Measurements from ENCODE around the gene KCNN3. TPM values are rescaled to one million over a fixed set of nuclear protein-coding genes. Genes with fewer than 3 reads are reported as not detected.

Gene KCNN3
- total and polyA plus RNA-seq, 2 of the 8 experiments (the other 6 are each of a cell fraction or from before 2014, with no cell fraction given), result 2.8 to 3.7 TPM

GRCh38 chr1:154768456-154769125, 101.5 kb downstream of the KCNN3 start:
- no peak overlapping the region for H4K8ac ChIP-seq (ENCODE audit: extremely low read depth, insufficient read depth, low read length)
- H3K56ac ChIP-seq (replicated peaks; ENCODE audit: insufficient read length, low read depth, low read length), result no peak overlapping the region
- H3K4ac ChIP-seq (replicated peaks; ENCODE audit: insufficient read length, low read depth, low read length), result no peak overlapping the region
- no peak overlapping the region for H2BK15ac ChIP-seq (ENCODE audit: low read length)
- no peaks in the 10 kb centered on the region for H3K23me2 ChIP-seq (ENCODE audit: low read depth, low read length)
- H3K79me1 ChIP-seq (ENCODE audit: low read depth, low read length), result no peaks in the 10 kb centered on the region
- H3K36me3 ChIP-seq (ENCODE audit: control insufficient read depth in 2 of 4, insufficient read depth in 4 of 4, low read length in 3 of 4), result no peaks in the 10 kb centered on the region
- DNase-seq (ENCODE audit: low read depth in 1 of 2, low spot score in 2 of 2), result no peak
- H3K27me3 ChIP-seq (replicated peaks in 1 of 4; ENCODE audit: control insufficient read depth in 3 of 4, extremely low read depth in 1 of 4, insufficient read depth in 3 of 4, low read length in 3 of 4), result no peaks in the 10 kb centered on the region
- no peak overlapping the region for H3K4me2 ChIP-seq (ENCODE audit: insufficient read depth in 1 of 2, low read depth in 2 of 2, low read length in 2 of 2)
- H3K14ac ChIP-seq (ENCODE audit: insufficient read length), result no peak overlapping the region
- no peak overlapping the region for H2BK12ac ChIP-seq (ENCODE audit: low read depth, low read length)
- H2BK5ac ChIP-seq (ENCODE audit: low read depth, low read length), result no peak overlapping the region
- FAIRE-seq, result no peak
- WGBS, 2 experiments (ENCODE audit: extremely low coverage in 1 of 2, insufficient coverage in 1 of 2, insufficient read length in 1 of 2, insufficient replicate concordance in 2 of 2, low coverage in 1 of 2, low lambda C conversion rate in 2 of 2, missing lambda C conversion rate in 1 of 2), result 82% methylated on average over 8 of the region's 8 CpGs; no CpG with 5 or more reads in 1 of the 2 experiments
- no peak overlapping the region for H3K18ac ChIP-seq (ENCODE audit: extremely low read depth, low read length)
- no peak overlapping the region for H2AFZ ChIP-seq (ENCODE audit: low read length)
- peaks cover 0 to 8% (median 6%) of the 10 kb centered on the region in 4 experiments; a peak in 5 of 7 replicates for H3K4me1 ChIP-seq (replicated peaks in 1 of 4; ENCODE audit: control insufficient read depth in 3 of 4, insufficient read depth in 4 of 4, low read length in 3 of 4)
- CTCF ChIA-PET (ENCODE audit: partially characterized antibody), result interaction anchor here (0.5 to 9.6 kb wide), 18 partner anchors 8 to 1025 kb away, joined by 3 to 56 read pairs (median 4); no protein-coding TSS in a partner anchor
- H3K4me3 ChIP-seq (ENCODE audit: extremely low read depth in 1 of 4, insufficient read depth in 2 of 4, low read depth in 3 of 4, low read length in 4 of 4), result no peak overlapping the region
- no peak overlapping the region for H2BK20ac ChIP-seq (ENCODE audit: low read length)
- H3K79me2 ChIP-seq (ENCODE audit: control insufficient read depth in 1 of 2, insufficient read depth in 2 of 2, low read length in 2 of 2), result no peaks in the 10 kb centered on the region
- no peak overlapping the region for H3K9ac ChIP-seq (replicated peaks in 1 of 4; ENCODE audit: extremely low read depth in 1 of 4, low read depth in 3 of 4, low read length in 3 of 4)
- H4K20me1 ChIP-seq (replicated peaks in 1 of 2; ENCODE audit: control insufficient read depth in 1 of 2, insufficient read depth in 2 of 2, low read length in 2 of 2), result no peaks in the 10 kb centered on the region
- no peak overlapping the region for H2AK5ac ChIP-seq (ENCODE audit: low read depth, low read length)
- H3K27ac ChIP-seq (ENCODE audit: low read depth, low read length), result no peak overlapping the region
- H3K9me3 ChIP-seq (ENCODE audit: insufficient read depth in 2 of 2, low read depth in 1 of 2, low read length in 1 of 2), result no peaks in the 10 kb centered on the region
- no peak overlapping the region for H4K5ac ChIP-seq (ENCODE audit: insufficient read length, low read depth, low read length)
- H2BK120ac ChIP-seq (replicated peaks; ENCODE audit: low read depth, low read length), result no peak overlapping the region
- H4K91ac ChIP-seq (replicated peaks; ENCODE audit: insufficient read length, low read length), result no peak overlapping the region
- POLR2A ChIA-PET (ENCODE audit: partially characterized antibody), result interaction anchor here (1.0 to 1.5 kb wide), 2 partner anchors 10 to 187 kb away, joined by 3 read pairs; partner anchors contain the start of gene PBXIP1
- no peak for TF ChIP-seq EZH2 (IDR thresholded peaks at IDR 0.05; ENCODE audit: low read depth, low read length, severe bottlenecking)
- no peak for TF ChIP-seq BRCA1 (IDR thresholded peaks at IDR 0.05; ENCODE audit: low read depth, low read length)
- TF ChIP-seq KDM5A (IDR thresholded peaks at IDR 0.05; ENCODE audit: low read length), result no peak
- H3K23ac ChIP-seq (ENCODE audit: insufficient read length), result no peak overlapping the region
